Heart left ventricle (tissue), 13 donors: Measurements from ENCODE around the gene CD164.

Experiments
- POLR2A ChIP-seq, 2 donors: fragments of 450-650 bp; IDR thresholded peaks; one replicate each; pipeline ENCODE4 v1.6.1; 2017; ENCODE audit warnings: antibody characterized with exemption in 2 of 2, mild to moderate bottlenecking in 2 of 2, moderate library complexity in 2 of 2
- TF ChIP-seq, protein P1 (sequence below), 12 donors: fragments of 200-600 bp; sonication (generic) in 4 of 12; IDR thresholded peaks; one replicate each; pipeline versions ENCODE4 v1.5.0 to v1.8.0; 2018 to 2022; ENCODE audit warnings: antibody characterized with exemption in 12 of 12, mild to moderate bottlenecking in 5 of 12
- donor health status: ischemic (EF 13 %, LVEDD 7.1; RV severe dilation, severe dysfunction).
- donor health status: DM: no; HTN: yes; CAD: no.
- donor health status: DM: no; HTN: no; CAD: no.
- donor health status: ischemic (EF 25% LVEDD 6.9; RV normal size, moderate dysfunction).
- donor health status: ischemic (EF 25% LVEDD 5.7; RV mildly dilated, moderate dysfunction).
- donor health status: ischemic (EF 35%, LVEDD 5.7; RV mildly dilated, moderate dysfunction).
- donor health status: nonischemic (EF 11% LVEDD 7.7; RV severe dilation, severe dysfunction).
- donor health status: DM: yes; HTN: yes; CAD: no.
- donor health status: PGD.
- donor health status: ischemic (EF 29% LVEDD 5.4; RV normal size, mild dysfunction).
- donor health status: nonischemic (EF 23%, LVEDD 6.1; RV moderate dilation, normal function).

GRCh38 chr6:109428889-109429477 is 46.7 kb upstream of the CD164 start:
- TF ChIP-seq, protein P1, sequence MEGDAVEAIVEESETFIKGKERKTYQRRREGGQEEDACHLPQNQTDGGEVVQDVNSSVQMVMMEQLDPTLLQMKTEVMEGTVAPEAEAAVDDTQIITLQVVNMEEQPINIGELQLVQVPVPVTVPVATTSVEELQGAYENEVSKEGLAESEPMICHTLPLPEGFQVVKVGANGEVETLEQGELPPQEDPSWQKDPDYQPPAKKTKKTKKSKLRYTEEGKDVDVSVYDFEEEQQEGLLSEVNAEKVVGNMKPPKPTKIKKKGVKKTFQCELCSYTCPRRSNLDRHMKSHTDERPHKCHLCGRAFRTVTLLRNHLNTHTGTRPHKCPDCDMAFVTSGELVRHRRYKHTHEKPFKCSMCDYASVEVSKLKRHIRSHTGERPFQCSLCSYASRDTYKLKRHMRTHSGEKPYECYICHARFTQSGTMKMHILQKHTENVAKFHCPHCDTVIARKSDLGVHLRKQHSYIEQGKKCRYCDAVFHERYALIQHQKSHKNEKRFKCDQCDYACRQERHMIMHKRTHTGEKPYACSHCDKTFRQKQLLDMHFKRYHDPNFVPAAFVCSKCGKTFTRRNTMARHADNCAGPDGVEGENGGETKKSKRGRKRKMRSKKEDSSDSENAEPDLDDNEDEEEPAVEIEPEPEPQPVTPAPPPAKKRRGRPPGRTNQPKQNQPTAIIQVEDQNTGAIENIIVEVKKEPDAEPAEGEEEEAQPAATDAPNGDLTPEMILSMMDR (IDR thresholded peaks at IDR 0.05): no peak
- no peak for TF ChIP-seq POLR2A (IDR thresholded peaks at IDR 0.05)
